H54 (cell line): Measurements from ENCODE around the gene PIK3CA.
"Not testable (repeated sequence)": the region's sequence is repeated elsewhere in the genome, so short reads cannot be mapped to it uniquely, and the experiment has no call there.

ENCODE experiments used
- DNase-seq: peaks from one replicate; pipeline ENCODE4 v3.0.0; 2011; ENCODE audit warnings: low spot score, mixed read lengths; ENCODE audit not compliant: insufficient read length
- FAIRE-seq: peaks from 3 replicates; lab custom pipeline; 2011; peaks lifted over from hg19 to GRCh38; lab: Jason Lieb, UNC
- POLR2A ChIP-seq: IDR thresholded peaks from 2 replicates; pipeline ENCODE4 v1.6.1; 2011; ENCODE audit warnings: low read depth, mild to moderate bottlenecking, low read length

Gene PIK3CA

DNA sequence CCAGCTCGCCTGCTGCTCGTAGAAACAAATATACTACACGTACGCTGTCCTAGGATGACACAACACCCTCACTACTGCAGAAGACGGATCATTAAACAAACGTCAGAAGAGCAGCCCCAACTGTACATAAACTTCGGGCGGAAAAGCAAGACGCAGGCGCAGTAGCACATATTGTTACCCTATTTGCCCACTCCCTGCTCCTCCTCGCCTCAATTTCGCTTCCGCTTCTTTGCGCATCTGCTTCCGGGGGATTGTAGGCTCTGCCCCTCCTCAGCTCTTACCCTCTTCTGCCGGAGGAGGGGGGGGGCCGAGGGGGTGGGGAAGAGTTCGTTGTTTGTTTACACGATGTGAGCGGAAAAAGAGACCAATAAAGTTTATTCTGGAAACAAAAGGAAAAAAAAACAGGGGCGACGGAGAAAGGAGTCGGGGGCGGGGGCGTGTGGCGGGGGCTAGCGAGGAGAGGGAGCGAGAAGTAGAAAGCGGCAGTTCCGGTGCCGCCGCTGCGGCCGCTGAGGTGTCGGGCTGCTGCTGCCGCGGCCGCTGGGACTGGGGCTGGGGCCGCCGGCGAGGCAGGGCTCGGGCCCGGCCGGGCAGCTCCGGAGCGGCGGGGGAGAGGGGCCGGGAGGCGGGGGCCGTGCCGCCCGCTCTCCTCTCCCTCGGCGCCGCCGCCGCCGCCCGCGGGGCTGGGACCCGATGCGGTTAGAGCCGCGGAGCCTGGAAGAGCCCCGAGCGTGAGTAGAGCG is at the start of gene PIK3CA:
Gene PIK3CA (plus strand): TSS at position 485 of the 743 bp plus-strand sequence. CDS start 50,469 bp downstream, outside the sequence.
- peak; percentile 89 for DNase-seq
- TF ChIP-seq POLR2A: peak; percentile 43; the same call in 1 of the 2 replicates
- FAIRE-seq: peak; percentile 100

DNA sequence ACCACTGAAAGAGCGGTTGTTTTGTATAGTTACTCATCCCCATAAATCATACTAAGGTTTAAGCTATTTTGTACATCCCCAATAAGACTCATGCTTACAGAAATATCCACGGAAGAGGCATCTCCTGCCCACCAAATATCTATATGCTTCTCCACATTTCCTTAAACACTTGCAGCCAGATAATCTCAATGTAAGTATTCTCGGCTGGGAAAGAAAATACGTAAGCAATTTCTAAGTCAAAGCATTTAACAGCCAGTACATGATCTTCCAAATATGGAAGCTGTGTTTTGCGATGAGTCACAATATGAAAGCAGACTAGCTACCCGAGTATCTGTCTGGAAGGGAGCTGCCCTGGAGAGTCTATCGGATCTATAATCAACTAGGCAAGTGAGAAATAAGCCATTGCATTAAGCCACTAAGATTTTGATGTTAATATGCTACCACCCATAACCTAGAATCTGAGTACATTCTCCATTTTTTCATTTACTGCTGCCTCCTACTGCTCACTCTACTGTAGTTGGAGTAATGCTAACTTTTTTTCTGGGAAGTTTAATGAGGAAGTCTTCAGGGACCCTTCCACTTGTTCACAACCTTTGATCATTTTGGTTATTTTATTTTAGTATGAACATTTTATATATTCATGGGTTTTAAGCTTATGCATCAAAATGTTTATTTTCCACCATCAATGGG is 49.6 kb upstream of the PIK3CA start:
- FAIRE-seq (peak; percentile 99), DNase-seq (peak; percentile 26)
- no peak for TF ChIP-seq POLR2A

DNA sequence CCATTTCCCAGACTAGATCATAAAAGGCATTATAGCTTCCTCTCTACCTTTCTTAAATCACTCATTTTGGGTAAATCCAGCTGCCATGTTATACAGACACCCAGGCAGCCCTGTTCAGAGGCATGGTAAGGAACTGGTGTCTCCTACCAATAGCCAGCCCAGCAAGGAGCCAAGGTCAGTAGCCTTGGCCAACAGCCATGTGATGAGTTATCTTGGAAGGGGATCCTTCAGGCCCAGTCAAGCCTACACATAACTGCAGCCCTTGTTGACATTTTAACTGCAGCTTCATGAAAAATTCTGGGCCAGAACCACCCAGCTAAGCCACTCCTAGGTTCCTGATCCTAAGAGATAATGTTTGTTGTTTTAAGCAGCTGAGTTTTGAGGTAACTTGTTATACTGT is 47.5 kb upstream of the PIK3CA start:
- DNase-seq: no peak

DNA sequence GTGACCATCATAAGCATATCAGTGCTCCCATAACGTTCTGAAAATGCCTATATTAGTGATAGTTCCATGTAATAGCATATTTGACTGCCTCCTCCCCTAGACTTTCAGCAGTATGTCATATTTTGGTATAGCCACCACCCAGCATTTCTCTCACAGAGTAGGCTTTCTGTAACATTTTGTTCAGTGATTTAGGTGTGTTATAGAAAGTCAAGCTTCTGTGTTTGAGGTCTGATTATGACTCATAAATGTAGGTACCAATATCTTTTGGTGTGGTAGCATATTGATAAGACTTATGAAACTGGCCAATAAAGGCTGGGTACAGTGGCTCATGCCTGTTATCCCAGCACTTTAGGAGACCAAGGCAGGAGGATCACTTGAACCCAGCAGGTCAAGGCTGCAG is 42.3 kb upstream of the PIK3CA start:
- DNase-seq (no peak), FAIRE-seq (no peak)
- no peak for TF ChIP-seq POLR2A

More for the DNA sequence above, 47.5 kb upstream of the PIK3CA start:
- no peak for TF ChIP-seq POLR2A
- peak; percentile 95 for FAIRE-seq

DNA sequence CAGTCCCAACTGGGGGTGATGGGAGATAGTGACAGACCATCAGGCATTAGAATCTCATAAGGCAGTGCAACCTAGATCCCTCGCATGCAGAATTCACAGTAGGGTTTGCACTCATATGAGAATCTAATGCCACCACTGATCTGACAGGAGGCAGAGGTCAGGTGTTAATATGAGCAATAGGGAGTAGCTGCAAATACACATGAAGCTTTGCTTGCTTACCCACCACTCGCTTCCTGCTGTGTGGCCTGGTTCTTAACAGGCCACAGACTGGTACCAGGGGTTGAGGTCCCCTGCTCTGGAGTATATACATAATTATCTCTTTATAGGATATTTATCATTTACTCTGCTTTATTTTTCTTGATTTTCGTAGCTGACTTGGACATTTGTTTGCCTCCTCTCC is 40.5 kb upstream of the PIK3CA start:
- no peak for TF ChIP-seq POLR2A
- no peak for FAIRE-seq
- DNase-seq: no peak

DNA sequence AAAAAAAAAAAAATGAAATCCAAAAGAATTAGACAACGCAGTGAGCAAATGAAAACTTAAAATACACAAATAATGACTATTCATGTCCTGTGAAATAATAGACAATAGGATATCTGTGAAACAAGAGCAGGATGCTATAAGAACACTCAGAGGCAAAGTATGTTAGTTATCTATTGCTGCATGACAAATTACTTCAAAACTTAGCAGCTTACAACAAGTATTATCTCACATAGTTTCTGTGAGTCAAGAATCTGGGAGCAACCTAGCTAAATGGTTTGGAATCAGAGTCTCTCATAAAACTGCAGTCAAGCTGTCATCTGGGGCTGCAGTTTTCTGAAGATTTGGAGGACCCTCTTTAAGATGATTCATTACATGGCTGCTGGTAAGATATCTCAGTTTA is 40.1 kb upstream of the PIK3CA start:
- DNase-seq: peak; percentile 8
- TF ChIP-seq POLR2A: no peak
- peak; percentile 83 for FAIRE-seq

DNA sequence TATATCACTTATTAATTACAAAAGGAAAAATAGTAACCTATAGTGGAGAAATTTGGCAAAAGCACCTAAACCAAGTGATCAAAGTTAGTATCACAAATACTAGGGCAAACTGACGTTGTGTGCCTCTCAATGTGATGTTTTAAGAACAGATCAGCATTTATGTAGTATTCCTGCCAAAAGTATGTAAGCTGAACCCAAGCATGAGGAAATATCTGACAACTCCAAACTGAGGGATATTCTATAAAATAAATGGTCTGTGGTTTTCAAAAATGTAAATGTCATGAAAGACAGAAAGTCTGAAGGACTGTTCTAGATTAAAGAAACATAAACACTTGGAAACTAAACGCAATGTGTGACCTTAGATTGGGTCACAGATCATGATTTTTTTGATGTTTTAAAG is 34.3 kb upstream of the PIK3CA start:
- FAIRE-seq (peak; percentile 27), DNase-seq (no peak)
- no peak for TF ChIP-seq POLR2A

DNA sequence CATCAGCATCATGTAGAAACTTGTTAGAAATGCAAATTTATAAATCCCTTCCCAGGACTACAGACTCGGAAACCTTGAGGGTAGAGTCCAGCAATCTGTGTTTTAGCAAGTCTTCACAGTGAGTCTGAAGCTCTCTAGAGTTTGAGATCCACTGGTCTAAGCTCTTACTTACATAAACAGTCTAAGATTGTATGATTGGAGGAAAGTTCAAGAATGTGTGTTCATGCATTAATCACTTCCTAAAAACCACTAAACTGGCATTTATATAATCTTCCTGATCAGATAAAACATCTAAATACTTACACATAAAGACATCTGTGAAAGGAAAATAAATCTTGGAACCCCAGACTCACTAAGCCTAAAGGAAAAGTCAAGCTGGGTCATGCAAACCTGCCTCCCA is 32.7 kb upstream of the PIK3CA start:
- DNase-seq: not testable (repeated sequence)
- peak; percentile 87 for FAIRE-seq

DNA sequence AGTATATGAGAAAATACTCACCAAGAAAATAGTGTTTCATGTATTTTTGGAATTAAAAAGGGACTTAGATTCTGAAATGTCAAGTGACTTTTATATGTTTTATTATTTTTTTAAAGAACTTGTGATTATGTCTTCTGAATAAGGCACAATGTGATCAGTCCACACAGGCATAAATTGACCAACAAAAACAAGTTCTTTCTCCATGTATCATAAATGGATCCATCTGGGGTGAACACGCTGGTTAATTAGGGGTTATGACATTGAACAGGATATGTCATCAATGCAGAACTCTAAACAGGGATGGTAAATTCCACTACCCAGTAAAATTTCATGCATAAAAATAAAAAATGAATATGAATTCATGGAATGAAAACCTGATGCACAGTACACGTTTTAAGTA is 31.3 kb upstream of the PIK3CA start:
- FAIRE-seq (no peak), DNase-seq (no peak)
- no peak for TF ChIP-seq POLR2A

DNA sequence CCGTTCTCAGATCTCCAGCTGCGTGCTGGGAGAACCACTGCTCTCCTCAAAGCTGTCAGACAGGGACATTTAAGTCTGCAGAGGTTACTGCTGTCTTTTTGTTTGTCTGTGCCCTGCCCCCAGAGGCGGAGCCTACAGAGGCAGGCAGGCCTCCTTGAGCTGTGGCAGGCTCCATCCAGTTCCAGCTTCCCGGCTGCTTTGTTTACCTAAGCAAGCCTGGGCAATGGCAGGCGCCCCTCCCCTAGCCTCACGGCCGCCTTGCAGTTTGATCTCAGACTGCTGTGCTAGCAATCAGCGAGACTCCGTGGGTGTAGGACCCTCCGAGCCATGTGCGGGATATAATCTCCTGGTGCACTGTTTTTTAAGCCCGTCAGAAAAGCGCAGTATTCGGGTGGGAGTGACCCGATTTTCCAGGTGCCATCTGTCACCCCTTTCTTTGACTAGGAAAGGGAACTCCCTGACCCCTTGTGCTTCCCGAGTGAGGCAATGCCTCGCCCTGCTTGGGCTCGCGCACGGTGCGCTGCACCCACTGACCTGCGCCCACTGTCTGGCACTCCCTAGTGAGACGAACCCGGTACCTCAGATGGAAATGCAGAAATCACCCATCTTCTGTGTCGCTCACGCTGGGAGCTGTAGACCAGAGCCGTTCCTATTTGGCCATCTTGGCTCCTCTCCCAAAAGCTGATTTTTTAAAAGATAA is 15.8 kb upstream of the PIK3CA start:
- DNase-seq, FAIRE-seq: not testable (repeated sequence)

DNA sequence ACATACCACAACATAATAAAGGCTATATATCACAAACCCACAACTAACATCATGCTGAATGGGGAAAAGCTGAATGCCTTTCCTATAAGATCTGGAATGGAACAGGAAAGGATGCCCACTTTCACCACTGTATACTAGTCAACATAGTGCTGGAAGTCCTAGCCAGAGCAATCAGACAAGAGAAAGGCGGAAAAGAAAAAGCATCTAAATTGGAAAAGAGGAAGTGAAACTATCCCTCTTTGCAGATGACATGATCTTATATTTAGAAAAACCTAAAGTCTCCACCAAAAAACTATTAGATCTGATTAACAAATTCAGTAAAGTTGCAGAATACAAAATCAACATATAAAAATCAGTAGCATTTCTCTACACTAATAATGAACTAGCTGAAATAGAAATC is 14.6 kb upstream of the PIK3CA start:
- TF ChIP-seq POLR2A: no peak
- no peak for DNase-seq
- FAIRE-seq: no peak

DNA sequence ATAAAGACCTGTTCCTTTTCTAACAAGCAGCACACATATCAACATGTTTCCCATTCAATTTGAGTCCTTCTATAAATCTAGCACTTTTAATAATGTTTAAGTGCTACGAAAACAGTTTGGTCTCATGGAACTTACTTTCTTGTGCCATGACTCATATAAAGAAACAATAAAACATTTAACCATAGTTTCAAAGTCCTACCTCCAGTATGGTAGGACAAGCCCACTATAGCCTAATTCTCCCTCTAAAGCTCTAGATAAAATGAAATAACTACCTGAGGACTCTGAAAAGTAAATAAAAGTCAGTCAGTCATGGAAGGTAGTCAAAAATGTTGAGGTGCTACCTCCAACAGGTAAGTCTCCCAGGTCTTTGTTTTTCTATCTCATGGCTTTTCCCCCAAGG is 12.0 kb upstream of the PIK3CA start:
- no peak for DNase-seq
- FAIRE-seq: peak; percentile 6

DNA sequence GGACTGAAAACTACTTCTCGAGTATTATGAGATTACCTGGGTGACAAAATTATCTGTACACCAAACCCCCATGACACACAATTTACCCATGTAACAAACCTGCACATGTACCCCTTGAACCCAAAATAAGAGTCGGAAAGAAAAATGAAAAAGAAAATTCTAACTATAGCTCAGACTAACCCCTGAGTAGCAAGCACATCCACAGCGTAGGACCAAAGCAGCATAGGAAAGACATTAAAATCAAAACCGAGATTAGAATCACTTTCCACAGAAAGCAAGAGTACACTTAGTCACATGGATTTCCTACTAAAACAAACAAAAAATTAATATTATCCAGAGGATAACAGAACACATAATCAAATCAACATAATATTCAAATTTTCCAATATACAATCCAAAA is 6.3 kb upstream of the PIK3CA start:
- FAIRE-seq (no peak), DNase-seq (no peak)
- TF ChIP-seq POLR2A: no peak

More for the DNA sequence above, 12.0 kb upstream of the PIK3CA start:
- no peak for TF ChIP-seq POLR2A

DNA sequence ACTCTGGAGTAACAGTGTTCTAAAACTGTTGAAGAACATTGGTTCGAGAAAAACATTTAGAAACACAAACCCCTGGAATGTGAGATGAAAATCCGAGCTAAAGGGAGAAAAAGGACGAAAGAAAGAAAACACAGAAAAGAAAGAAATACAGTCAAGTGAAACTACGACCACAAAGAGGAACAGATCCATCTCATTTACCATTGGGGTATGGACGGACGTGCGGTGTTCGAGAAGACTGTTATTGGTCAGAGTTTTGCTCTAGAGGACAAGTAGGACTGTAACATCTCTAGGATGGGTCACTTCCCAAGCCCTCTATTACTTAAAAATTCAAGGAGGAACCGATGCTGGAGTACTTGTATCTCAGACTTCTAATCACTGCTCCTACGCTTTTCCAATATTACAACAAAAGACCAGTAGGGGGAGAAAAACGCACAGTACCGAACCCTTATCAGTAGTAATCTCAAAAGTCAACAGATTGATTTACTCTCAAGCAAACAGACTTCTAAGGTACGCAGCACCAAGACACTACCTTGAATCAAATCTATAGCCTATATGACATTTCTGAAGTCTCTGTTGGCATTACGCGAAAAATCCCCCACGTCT is 1.1 kb upstream of the PIK3CA start:
- DNase-seq: peak; percentile 51
- no peak for TF ChIP-seq POLR2A

DNA sequence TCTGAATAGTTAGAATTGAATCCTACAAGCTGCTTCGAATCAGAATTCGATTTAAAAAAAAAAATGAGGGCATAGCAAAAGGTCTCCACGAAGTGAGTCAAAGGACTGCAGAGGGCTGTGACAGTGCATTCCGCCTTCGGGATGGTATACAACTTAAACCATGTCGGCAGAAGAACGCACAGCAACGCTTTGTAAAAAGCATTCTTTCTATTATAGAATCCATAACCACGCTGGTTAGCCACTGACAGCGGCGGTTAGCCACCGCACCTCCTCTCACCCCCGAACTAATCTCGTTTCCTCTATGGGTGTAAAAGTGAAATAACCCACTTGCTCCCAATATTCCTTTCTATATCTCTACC is 664 bp upstream of the PIK3CA start:
- DNase-seq (no peak), FAIRE-seq (no peak)
- TF ChIP-seq POLR2A: no peak

More for the DNA sequence above, 1.1 kb upstream of the PIK3CA start:
- no peak for FAIRE-seq
